ENCODE data around the gene NEMP1. TPM values are rescaled to one million over a fixed set of nuclear protein-coding genes. Genes with fewer than 3 reads are reported as not detected.

NEMP1 gene
- total and polyA plus RNA-seq, 2 of the 13 experiments (the other 11 are each of a cell fraction or from before 2014, with no cell fraction given): 11.4 to 12.9 TPM

DNA sequence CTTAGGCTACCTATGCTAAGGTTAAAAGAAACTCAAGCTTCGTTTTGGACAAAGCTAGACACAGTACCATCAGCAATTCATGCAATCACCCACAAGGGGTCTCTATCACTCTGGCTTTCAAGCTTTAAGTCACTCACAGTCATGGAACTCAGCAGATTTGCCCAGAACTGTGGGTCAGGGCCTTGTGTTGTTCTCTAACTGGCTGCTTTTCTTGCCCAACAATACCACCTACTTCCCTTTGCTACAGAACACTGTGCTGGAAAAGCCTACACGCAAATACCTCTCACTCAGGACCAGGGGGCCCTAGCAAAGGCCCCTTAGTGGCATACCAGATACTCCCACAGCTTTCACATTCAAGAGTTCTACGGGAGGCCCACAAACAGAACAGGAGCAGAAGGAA is 9.1 kb downstream of the NEMP1 start (continued):
- TF ChIP-seq, protein P1, sequence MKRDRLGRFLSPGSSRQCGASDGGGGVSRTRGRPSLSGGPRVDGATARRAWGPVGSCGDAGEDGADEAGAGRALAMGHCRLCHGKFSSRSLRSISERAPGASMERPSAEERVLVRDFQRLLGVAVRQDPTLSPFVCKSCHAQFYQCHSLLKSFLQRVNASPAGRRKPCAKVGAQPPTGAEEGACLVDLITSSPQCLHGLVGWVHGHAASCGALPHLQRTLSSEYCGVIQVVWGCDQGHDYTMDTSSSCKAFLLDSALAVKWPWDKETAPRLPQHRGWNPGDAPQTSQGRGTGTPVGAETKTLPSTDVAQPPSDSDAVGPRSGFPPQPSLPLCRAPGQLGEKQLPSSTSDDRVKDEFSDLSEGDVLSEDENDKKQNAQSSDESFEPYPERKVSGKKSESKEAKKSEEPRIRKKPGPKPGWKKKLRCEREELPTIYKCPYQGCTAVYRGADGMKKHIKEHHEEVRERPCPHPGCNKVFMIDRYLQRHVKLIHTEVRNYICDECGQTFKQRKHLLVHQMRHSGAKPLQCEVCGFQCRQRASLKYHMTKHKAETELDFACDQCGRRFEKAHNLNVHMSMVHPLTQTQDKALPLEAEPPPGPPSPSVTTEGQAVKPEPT (CRISPR knock-in tag; IDR thresholded peaks at IDR 0.05; ENCODE audit: low read depth): no peak
- TF ChIP-seq, protein P2, sequence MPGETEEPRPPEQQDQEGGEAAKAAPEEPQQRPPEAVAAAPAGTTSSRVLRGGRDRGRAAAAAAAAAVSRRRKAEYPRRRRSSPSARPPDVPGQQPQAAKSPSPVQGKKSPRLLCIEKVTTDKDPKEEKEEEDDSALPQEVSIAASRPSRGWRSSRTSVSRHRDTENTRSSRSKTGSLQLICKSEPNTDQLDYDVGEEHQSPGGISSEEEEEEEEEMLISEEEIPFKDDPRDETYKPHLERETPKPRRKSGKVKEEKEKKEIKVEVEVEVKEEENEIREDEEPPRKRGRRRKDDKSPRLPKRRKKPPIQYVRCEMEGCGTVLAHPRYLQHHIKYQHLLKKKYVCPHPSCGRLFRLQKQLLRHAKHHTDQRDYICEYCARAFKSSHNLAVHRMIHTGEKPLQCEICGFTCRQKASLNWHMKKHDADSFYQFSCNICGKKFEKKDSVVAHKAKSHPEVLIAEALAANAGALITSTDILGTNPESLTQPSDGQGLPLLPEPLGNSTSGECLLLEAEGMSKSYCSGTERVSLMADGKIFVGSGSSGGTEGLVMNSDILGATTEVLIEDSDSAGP (CRISPR knock-in tag; IDR thresholded peaks at IDR 0.05; ENCODE audit: borderline replicate concordance): no peak
- no peak for TF ChIP-seq ZEB1 (IDR thresholded peaks at IDR 0.05; ENCODE audit: insufficient replicate concordance, low read depth)
- no peak for TF ChIP-seq HDAC2 (CRISPR knock-in tag; IDR thresholded peaks at IDR 0.05)
- no peak for TF ChIP-seq AGO2 (optimal IDR thresholded peaks at IDR 0.05; ENCODE audit: low read depth, low read length)
- TF ChIP-seq, protein P3, sequence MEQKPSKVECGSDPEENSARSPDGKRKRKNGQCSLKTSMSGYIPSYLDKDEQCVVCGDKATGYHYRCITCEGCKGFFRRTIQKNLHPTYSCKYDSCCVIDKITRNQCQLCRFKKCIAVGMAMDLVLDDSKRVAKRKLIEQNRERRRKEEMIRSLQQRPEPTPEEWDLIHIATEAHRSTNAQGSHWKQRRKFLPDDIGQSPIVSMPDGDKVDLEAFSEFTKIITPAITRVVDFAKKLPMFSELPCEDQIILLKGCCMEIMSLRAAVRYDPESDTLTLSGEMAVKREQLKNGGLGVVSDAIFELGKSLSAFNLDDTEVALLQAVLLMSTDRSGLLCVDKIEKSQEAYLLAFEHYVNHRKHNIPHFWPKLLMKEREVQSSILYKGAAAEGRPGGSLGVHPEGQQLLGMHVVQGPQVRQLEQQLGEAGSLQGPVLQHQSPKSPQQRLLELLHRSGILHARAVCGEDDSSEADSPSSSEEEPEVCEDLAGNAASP (CRISPR knock-in tag; IDR thresholded peaks at IDR 0.05; ENCODE audit: borderline replicate concordance): no peak
- TF ChIP-seq, protein P4, sequence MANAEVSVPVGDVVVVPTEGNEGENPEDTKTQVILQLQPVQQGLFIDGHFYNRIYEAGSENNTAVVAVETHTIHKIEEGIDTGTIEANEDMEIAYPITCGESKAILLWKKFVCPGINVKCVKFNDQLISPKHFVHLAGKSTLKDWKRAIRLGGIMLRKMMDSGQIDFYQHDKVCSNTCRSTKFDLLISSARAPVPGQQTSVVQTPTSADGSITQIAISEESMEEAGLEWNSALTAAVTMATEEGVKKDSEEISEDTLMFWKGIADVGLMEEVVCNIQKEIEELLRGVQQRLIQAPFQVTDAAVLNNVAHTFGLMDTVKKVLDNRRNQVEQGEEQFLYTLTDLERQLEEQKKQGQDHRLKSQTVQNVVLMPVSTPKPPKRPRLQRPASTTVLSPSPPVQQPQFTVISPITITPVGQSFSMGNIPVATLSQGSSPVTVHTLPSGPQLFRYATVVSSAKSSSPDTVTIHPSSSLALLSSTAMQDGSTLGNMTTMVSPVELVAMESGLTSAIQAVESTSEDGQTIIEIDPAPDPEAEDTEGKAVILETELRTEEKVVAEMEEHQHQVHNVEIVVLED (CRISPR knock-in tag; IDR thresholded peaks at IDR 0.05; ENCODE audit: borderline replicate concordance): no peak
- no peak for TF ChIP-seq SUZ12 (IDR thresholded peaks at IDR 0.05; ENCODE audit: low read depth, low read length)
- TF ChIP-seq, protein P5, sequence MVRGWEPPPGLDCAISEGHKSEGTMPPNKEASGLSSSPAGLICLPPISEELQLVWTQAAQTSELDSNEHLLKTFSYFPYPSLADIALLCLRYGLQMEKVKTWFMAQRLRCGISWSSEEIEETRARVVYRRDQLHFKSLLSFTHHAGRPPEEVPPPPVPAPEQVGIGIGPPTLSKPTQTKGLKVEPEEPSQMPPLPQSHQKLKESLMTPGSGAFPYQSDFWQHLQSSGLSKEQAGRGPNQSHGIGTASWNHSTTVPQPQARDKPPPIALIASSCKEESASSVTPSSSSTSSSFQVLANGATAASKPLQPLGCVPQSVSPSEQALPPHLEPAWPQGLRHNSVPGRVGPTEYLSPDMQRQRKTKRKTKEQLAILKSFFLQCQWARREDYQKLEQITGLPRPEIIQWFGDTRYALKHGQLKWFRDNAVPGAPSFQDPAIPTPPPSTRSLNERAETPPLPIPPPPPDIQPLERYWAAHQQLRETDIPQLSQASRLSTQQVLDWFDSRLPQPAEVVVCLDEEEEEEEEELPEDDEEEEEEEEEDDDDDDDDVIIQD (CRISPR knock-in tag; IDR thresholded peaks at IDR 0.05; ENCODE audit: low read depth): no peak
- TF ChIP-seq, protein P6, sequence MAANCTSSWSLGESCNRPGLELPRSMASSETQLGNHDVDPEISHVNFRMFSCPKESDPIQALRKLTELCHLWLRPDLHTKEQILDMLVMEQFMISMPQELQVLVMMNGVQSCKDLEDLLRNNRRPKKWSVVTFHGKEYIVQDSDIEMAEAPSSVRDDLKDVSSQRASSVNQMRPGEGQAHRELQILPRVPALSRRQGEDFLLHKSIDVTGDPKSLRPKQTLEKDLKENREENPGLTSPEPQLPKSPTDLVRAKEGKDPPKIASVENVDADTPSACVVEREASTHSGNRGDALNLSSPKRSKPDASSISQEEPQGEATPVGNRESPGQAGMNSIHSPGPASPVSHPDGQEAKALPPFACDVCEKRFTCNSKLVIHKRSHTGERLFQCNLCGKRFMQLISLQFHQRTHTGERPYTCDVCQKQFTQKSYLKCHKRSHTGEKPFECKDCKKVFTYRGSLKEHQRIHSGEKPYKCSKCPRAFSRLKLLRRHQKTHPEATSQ (CRISPR knock-in tag; IDR thresholded peaks at IDR 0.05; ENCODE audit: borderline replicate concordance): no peak
- TF ChIP-seq PITX1 (CRISPR knock-in tag; IDR thresholded peaks at IDR 0.05): no peak
- TF ChIP-seq NR2F1 (CRISPR knock-in tag; IDR thresholded peaks at IDR 0.05): no peak
- no peak for TF ChIP-seq ARHGAP35 (CRISPR knock-in tag; IDR thresholded peaks at IDR 0.05; ENCODE audit: borderline replicate concordance)
- TF ChIP-seq ZBTB7B (CRISPR knock-in tag; IDR thresholded peaks at IDR 0.05): no peak
- TF ChIP-seq ZNF530 (CRISPR knock-in tag; IDR thresholded peaks at IDR 0.05; ENCODE audit: low read depth): no peak
- peak; percentile 56 for TF ChIP-seq SAP130 (CRISPR knock-in tag; IDR thresholded peaks at IDR 0.05; ENCODE audit: low read depth)
- TF ChIP-seq RELA (CRISPR knock-in tag; IDR thresholded peaks at IDR 0.05): no peak
- no peak for TF ChIP-seq ZNF317 (CRISPR knock-in tag; IDR thresholded peaks at IDR 0.05)
- no peak for TF ChIP-seq MAZ (IDR thresholded peaks at IDR 0.05; ENCODE audit: borderline replicate concordance, low read depth, low read length)
- 0 out of 2 replicates have a peak, but pooled peaks have one; percentile 23 for TF ChIP-seq MAZ (CRISPR knock-in tag; IDR thresholded peaks at IDR 0.05; ENCODE audit: low read depth)
- TF ChIP-seq KLF16 (CRISPR knock-in tag; IDR thresholded peaks at IDR 0.05): 0 out of 4 replicates have a peak, but pooled peaks of 1 of the 2 experiments have one; percentile 31

All from HepG2 (cell line).